ENCODE data around the gene IL17C.

IL17C gene

DNA sequence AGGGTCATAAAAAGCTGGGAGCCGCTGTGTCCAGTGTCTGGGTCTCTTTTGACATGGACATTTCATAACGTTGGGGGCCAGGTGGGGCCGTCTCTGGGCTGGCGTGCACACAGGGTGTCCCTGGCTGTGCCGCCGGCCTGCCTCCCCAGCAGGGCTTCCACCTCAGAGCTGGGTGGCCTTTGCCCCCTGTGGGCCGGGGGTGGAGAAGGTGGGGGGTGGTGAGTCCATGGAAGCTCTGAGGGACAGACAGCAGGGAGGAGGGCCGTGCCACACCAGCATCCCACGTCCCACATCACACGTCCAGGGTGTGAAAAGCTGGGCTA lies 48.8 kb downstream of the IL17C start:
- DNase-seq: no peak

DNA sequence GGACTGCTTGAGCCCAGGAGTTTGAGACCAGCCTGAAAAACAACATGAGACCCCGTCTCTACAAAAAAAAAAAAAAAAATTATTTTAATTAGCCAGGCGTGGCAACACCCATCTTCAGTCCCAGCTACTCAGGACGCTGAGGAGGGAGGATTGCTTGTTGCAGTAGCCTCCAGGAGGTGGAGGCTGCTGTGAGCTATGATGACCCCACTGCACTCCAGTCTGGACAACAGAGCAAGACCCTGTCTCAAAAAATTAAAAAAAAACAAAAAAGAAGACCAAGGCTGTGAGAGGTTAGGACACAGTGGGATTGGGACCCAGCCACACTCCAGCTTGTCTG lies 49.3 kb downstream of the IL17C start:
- DNase-seq: no peak

DNA sequence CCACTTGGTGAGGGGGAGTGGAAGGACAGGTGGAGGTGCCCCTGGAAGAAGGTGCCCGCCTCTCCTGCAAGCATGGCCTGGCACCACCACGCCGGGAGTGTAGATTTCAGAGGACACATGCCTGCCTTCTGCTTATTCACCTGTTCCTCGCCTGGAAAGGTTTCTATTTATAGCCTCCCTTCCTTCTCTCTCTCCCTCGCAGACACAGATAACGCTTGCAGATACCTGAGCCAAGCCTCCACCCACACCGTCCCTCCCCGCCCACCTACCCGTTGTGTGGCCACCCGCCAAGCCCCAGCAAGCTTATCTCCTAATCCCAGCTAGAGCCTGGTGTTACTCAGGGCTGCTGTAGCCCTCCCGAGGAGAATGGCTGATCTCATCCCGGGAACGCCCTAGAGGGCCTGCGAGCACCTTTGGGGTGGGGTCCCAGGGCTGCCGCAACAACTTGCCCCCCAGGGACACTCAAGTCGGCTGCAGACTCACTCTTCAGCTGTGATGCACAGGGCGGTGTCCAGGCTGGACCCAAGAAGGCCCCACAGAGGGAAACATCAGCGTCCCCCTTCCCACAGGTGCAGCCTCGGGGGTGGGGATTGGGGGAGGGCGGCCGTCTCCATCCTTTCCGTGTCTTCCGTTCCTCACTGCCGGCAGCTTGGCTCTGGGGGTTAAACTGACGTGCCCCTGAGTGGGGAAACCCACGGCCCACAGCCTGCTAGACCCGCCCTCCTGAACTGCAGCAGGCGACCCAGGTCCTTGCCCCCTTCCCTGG lies 49.8 kb downstream of the IL17C start:
- peak; percentile 46 for DNase-seq

Data from NCI-H2029 treated with DMSO at 0.1 percent for 48 hours (cell line).